Right atrium auricular region (tissue), 2 donors: ENCODE measurements around the gene BTNL2. TPM values are rescaled to one million over a fixed set of nuclear protein-coding genes. Genes with fewer than 3 reads are reported as not detected.

Source experiments
- DNase-seq: peaks from one replicate; pipeline ENCODE4 v3.0.0-alpha.2; 2019; ENCODE audit warnings: low spot score
- H3K27ac ChIP-seq, 2 donors: fragments of 200-600 bp; sonication (generic); 1 replicate in 1 of 2; 2 replicates in 1 of 2; pipeline ENCODE4 v1.5.1; 2016 to 2019
- H3K27me3 ChIP-seq, 2 donors: fragments of 200-600 bp; sonication (generic); one replicate each; pipeline versions ENCODE4 v1.5.1 to v1.6.0; 2017 to 2019
- H3K36me3 ChIP-seq: fragments of 200-600 bp; sonication (generic); one replicate; pipeline ENCODE4 v1.5.1; 2016
- H3K4me1 ChIP-seq, 2 donors: fragments of 200-600 bp; sonication (generic); one replicate each; pipeline versions ENCODE4 v1.5.1 to v1.6.0; 2017 to 2019
- H3K4me3 ChIP-seq, 2 donors: fragments of 200-600 bp; sonication (generic); 1 replicate in 1 of 2; 2 replicates in 1 of 2; pipeline ENCODE4 v1.5.1; 2017 to 2019; ENCODE audit warnings: mild to moderate bottlenecking in 1 of 2, moderate library complexity in 1 of 2
- H3K9me3 ChIP-seq, 2 donors: fragments of 200-600 bp; sonication (generic); one replicate each; pipeline ENCODE4 v1.5.1; 2019
- total RNA-seq, 2 donors: library from RNA; depleted of rRNA; stranded (reverse); fragments of >200 nt; gene quantifications; one replicate each; pipeline ENCODE4 v1.1.0, GENCODE V29; 2016
- TF ChIP-seq, protein P1 (sequence below), 2 donors: fragments of 200-600 bp; sonication (generic); IDR thresholded peaks; one replicate each; pipeline ENCODE4 v1.5.1; 2019; ENCODE audit warnings: antibody characterized with exemption in 2 of 2

Gene BTNL2, protein sequence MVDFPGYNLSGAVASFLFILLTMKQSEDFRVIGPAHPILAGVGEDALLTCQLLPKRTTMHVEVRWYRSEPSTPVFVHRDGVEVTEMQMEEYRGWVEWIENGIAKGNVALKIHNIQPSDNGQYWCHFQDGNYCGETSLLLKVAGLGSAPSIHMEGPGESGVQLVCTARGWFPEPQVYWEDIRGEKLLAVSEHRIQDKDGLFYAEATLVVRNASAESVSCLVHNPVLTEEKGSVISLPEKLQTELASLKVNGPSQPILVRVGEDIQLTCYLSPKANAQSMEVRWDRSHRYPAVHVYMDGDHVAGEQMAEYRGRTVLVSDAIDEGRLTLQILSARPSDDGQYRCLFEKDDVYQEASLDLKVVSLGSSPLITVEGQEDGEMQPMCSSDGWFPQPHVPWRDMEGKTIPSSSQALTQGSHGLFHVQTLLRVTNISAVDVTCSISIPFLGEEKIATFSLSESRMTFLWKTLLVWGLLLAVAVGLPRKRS
- not detected for total RNA-seq

DNA sequence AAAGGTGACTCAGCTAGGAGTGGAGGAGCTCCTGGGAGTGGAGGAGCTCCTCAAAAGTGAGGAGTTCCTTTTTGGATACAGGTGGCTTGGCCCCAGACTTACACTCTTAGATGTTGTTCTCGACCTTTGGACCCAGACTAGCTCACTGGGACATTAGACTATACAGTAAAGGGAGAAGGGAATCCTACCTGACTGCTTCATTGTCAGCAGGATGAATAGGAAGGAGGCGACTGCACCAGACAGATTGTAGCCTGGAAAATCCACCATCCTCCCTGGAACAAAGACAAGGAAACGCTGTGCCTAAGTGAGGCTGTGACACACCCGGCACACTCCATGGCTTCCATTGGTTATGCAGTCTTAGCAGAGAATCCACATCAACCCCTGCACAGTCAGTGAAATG, at the start of gene BTNL2:
BTNL2 (minus strand) TSS at position 325 of the 400 bp plus-strand sequence; CDS start at position 267, 58 bp downstream.
- Histone ChIP-seq H3K9me3 (no peaks in the 10 kb centered on the region), H3K27me3 (no peaks in the 10 kb centered on the region), H3K27ac (no peak within 1 kb of the TSS), H3K4me1 (no peaks in the 10 kb centered on the region), H3K4me3 (no peak within 1 kb of the TSS), H3K36me3 (no peaks in the 10 kb centered on the region)
- no peak for DNase-seq
- TF ChIP-seq, protein P1, sequence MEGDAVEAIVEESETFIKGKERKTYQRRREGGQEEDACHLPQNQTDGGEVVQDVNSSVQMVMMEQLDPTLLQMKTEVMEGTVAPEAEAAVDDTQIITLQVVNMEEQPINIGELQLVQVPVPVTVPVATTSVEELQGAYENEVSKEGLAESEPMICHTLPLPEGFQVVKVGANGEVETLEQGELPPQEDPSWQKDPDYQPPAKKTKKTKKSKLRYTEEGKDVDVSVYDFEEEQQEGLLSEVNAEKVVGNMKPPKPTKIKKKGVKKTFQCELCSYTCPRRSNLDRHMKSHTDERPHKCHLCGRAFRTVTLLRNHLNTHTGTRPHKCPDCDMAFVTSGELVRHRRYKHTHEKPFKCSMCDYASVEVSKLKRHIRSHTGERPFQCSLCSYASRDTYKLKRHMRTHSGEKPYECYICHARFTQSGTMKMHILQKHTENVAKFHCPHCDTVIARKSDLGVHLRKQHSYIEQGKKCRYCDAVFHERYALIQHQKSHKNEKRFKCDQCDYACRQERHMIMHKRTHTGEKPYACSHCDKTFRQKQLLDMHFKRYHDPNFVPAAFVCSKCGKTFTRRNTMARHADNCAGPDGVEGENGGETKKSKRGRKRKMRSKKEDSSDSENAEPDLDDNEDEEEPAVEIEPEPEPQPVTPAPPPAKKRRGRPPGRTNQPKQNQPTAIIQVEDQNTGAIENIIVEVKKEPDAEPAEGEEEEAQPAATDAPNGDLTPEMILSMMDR (IDR thresholded peaks at IDR 0.05), result no peak

DNA sequence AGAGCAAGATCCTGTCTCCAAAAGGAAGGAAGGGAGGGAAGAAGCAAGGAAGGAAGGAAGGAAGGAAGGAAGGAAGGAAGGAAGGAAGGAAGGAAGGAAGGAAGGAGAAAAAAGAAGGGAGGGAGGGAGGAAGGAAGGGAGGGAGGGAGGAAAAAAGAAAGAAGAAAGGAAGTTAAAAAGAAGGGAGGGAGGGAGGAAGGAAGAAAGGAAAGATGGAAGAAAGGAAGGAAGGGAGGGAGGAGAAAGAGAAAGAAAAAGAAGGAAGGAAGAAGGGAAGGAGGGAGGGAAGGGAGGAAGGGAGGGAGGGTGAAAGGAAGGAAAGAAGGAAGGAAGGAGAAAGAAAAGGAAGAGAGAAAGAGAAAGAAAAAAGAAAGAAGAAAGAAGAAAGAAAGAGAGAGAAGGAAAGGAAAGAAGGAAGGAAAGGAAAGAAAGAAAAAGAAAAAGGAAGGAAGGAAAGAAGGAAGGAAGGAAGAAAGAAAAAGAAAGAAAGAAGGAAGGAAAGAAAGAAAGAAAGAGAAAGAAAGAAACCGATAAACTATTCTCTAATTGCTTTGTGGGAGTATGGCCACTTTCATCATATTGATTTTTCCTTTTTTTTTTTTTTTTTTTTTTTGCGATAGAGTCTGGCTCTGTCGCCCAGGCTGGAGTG, 42.2 kb upstream of the BTNL2 start:
- Histone ChIP-seq H3K36me3 (no peaks in the 10 kb centered on the region), H3K9me3 (no peaks in the 10 kb centered on the region), H3K4me1 (no peaks in the 10 kb centered on the region), H3K27ac (no peak overlapping the region), H3K4me3 (no peak overlapping the region), H3K27me3 (no peaks in the 10 kb centered on the region)
- TF ChIP-seq, protein P1 (IDR thresholded peaks at IDR 0.05), result no peak
- DNase-seq, result no peak

DNA sequence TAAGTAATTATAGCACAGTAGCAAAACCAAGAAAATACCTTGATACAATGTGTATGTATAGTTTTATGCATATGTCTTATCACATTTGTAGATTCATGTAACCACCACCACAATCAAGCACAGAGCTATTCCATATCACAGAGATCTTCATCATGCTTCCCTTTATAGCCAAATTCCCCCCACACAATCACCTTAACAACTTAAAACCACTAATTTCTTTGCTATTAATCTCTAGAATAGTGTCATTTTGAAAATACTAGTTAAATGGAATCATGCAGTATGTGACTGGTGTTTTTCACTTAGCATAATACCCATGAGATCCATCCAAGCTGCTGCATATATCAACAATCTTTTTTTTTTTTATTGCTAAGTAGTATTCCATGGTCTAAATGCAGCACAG, 41.0 kb upstream of the BTNL2 start:
- no peak overlapping the region for H3K4me3 ChIP-seq
- no peaks in the 10 kb centered on the region for H3K36me3 ChIP-seq
- no peaks in the 10 kb centered on the region for H3K9me3 ChIP-seq
- TF ChIP-seq, protein P1 (IDR thresholded peaks at IDR 0.05), result no peak
- no peaks in the 10 kb centered on the region for H3K27me3 ChIP-seq
- H3K4me1 ChIP-seq, result no peaks in the 10 kb centered on the region
- H3K27ac ChIP-seq, result no peak overlapping the region
- DNase-seq, result no peak

DNA sequence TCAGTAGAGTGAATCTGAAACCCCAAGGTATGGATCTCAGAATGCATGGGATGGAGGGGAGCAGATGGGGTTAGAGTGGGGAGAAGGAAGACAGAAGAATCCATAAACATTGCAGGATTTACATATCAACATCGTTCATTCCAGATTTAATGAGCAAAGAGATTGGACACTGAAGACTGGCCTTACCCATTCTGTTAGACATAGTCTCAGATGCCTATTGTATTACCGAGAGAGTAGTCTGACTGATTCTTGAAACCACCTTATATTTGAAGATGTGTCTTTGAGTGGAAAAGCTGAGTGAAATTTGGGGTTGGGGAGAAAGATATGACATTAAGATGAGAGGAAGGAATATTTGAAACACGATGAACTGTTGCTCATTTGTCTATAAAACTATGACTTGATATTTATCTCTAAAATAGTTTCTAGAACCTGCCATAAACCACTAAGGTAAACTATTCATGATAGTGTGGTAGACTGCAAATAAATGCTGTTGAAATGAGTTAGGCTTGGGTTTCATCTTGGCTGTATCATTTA, 38.4 kb upstream of the BTNL2 start:
- no peak for DNase-seq
- H3K27ac ChIP-seq, result no peak overlapping the region
- H3K9me3 ChIP-seq, result no peaks in the 10 kb centered on the region
- no peak overlapping the region for H3K4me3 ChIP-seq
- no peaks in the 10 kb centered on the region for H3K4me1 ChIP-seq
- TF ChIP-seq, protein P1 (IDR thresholded peaks at IDR 0.05), result no peak
- H3K27me3 ChIP-seq, result no peaks in the 10 kb centered on the region
- no peaks in the 10 kb centered on the region for H3K36me3 ChIP-seq

DNA sequence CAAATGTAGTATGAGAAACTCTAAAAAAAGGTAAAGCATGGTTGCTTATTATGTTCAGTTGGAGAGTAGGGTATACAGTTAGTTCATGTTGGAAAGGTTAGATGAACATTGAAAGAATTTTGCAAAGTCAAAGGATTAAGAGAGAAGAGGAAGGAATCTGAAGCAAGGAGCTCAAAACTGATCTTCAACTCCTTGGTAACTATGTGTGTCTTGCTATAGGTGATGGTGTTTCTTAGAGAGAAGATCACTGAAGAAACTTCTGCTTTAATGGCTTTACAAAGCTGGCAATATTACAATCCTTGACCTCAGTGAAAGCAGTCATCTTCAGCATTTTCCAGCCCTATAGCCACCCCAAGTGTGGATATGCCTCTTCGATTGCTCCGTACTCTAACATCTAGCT, 37.5 kb upstream of the BTNL2 start:
- Histone ChIP-seq H3K27me3 (no peaks in the 10 kb centered on the region), H3K27ac (no peak overlapping the region), H3K36me3 (no peaks in the 10 kb centered on the region), H3K4me1 (no peaks in the 10 kb centered on the region), H3K4me3 (no peak overlapping the region), H3K9me3 (no peaks in the 10 kb centered on the region)
- DNase-seq, result no peak
- TF ChIP-seq, protein P1 (IDR thresholded peaks at IDR 0.05), result no peak
